HG03558 (cell line): ENCODE data around the gene CCDC186.

ENCODE experiments used
- ATAC-seq: cut with Tn5 transposase; IDR thresholded peaks from one replicate; pipeline ENCODE4 v1.9.1; 2021; ENCODE audit warnings: moderate number of reproducible peaks; ENCODE audit not compliant: unreplicated experiment; ENCODE audit errors: extremely low read depth

CCDC186 gene

GRCh38 chr10:114118514-114118913 is 55.5 kb downstream of the CCDC186 start:
- no peak for ATAC-seq

DNA sequence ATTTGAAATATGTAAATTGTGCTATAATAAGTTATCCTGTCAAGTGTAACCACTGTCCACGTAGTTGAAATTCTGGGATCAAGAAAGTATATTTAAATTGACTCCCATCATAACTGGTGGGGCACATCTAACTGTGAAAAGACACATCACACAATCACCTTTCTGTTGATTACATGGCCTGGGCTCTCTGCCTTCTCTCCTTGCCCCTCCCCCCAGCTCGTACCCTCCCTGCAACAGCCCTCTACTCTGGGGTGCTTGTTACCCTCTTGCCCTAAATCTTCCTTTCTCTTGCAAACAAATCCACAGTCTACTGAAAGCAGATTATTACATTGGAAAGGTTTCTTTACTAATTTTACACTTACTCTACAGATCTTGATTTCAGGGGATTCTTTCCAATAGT is 56.3 kb downstream of the CCDC186 start:
- no peak for ATAC-seq

- ATAC-seq: no peak
These were observed 58.1 kb downstream of the CCDC186 start for GRCh38 chr10:114115661-114116445.

- no peak for ATAC-seq
These were observed 63.6 kb downstream of the CCDC186 start for GRCh38 chr10:114110174-114110972.

GRCh38 chr10:114103284-114103683 is 70.7 kb downstream of the CCDC186 start:
- ATAC-seq: peak; percentile 56

- no peak for ATAC-seq
These were observed 71.7 kb downstream of the CCDC186 start for GRCh38 chr10:114102256-114102655.

- ATAC-seq: no peak
These were observed 72.9 kb downstream of the CCDC186 start for GRCh38 chr10:114100848-114101741.

GRCh38 chr10:114096864-114097263 is 77.1 kb downstream of the CCDC186 start:
- no peak for ATAC-seq

DNA sequence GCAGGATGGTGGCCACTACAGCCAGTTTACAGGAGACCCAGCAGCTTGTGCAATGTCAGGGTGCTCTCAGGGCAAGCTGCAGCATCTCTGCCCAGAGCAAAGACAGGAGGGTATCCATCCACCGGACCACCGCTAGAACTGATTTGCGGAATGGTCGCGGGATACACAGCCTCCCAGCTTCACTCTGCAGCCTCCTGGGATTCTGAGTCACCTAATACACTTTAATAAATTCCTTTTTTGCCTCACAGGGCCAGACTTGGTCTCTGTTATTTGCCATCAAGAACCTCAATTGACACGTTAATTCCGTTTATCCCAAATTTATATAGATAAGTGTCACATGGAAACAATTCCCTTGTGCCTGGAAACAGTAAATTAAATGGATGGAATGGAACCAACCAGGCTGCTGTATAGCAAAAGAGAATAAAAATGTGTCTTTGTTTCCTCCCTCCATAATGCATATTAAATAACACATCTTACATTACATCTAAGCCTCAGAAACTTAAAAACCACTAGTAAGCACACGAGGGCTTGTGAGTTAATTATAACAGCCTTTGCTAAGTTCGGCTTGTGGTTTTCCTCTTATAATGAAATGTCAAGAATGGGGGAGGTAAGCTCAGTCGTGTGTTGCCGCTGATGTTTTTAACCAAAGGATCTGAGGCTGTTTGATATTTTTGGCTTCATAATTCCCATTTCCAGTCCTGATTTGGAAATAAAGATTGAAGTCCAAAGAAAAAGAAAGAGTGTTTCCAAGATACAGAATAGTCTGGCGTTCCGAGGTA is 78.3 kb downstream of the CCDC186 start:
- no peak for ATAC-seq

DNA sequence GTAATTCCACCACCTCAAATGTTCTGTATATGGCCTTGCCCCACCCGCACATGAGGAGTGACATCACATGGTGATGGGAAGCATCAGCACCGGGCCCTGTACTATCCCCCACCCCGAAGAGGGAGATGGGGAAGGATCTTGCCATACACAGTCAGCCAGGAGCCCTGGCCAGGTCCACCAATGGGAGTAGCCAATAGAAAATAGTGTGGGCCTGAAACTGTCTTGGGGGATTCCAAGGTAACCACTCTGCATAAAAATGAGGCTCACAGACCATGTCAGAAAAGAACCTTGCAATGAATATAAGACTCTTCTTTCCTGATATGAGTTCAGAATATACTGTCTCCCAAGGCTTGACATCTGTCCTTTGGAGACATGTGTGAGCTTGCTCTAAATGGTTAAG is 79.2 kb downstream of the CCDC186 start:
- no peak for ATAC-seq

- ATAC-seq: no peak
These were observed 86.3 kb downstream of the CCDC186 start for GRCh38 chr10:114087655-114088054.

GRCh38 chr10:114087255-114087654 is 86.7 kb downstream of the CCDC186 start:
- no peak for ATAC-seq

- ATAC-seq: no peak
These were observed 89.8 kb downstream of the CCDC186 start for GRCh38 chr10:114084215-114084614.

DNA sequence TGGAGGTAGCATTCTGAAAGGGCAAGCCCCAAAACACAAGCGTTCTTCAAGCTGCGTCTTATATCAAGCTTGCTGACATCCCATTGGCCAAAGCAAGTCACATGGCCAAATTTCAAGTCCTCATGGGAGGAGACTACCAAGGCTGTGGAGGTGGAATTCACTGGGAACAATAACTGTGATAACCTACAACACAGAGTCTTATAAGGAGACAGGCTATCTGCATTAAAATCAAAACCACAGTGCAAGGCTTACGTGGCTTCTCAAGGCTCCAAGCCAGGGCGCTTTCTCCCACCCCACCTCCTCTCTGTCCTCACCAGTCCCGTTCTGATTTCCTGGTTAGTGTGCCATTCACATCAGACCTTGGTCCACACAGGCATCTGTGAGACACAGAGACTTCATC is 91.0 kb downstream of the CCDC186 start:
- ATAC-seq: no peak

DNA sequence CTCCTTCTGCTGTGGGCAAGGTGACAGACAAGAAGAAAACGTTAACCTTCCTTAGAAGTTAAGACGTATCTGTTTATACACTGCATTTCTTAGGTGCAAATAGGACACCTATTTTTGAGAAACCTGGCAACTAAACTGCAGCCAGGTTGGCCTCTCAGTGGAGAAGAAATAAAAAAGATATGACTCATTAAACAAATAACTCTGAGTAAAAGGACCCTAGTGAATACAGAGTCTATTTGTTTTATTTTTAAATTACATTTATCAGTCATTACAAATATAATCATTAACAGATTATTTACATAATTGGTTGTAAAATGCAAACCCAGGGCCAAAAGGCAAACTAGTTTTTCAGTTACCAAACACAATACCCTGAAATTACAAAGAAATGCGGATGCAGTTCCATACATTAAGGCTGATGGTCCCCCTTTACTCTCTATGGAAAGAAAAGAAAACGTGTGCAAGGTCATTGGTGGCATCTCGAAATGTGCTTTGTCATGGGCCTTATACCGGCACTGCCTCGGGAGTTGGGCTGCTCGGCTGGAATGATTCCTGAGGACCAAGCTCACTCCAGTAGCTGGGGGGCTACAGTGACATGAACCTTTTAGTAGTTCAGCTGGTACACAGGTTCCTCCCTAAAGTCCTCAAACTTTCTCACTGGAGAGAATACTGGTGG is 92.0 kb downstream of the CCDC186 start:
- no peak for ATAC-seq

- no peak for ATAC-seq
These were observed 94.6 kb downstream of the CCDC186 start for GRCh38 chr10:114079421-114079820.

GRCh38 chr10:114078346-114078745 is 95.7 kb downstream of the CCDC186 start:
- no peak for ATAC-seq

- no peak for ATAC-seq
These were observed 96.2 kb downstream of the CCDC186 start for GRCh38 chr10:114077815-114078219.

GRCh38 chr10:114077347-114077746 is 96.7 kb downstream of the CCDC186 start:
- no peak for ATAC-seq
